T-helper 17 cell (primary cell): ENCODE results near the gene SAYSD1. TPM values are rescaled to one million over a fixed set of nuclear protein-coding genes. Genes with fewer than 3 reads are reported as not detected.

Experiments
- ATAC-seq: fragments of 150-1000 bp; cut with Tn5 transposase; 2 replicates; pipeline ENCODE4 v1.10.0; 2021; ENCODE audit warnings: mild to moderate bottlenecking, moderate library complexity
- DNase-seq, 3 donors: peaks; one replicate each; pipeline versions ENCODE4 v3.0.0 to v3.0.0-alpha.2; 2020 to 2021
- H3K9me3 ChIP-seq: one replicate; pipeline ENCODE4 v1.7.0; 2013; ENCODE audit warnings: low read length, mild to moderate bottlenecking; ENCODE audit not compliant: control insufficient read depth, poor library complexity, severe bottlenecking
- H3K27ac Mint-ChIP-seq: one replicate; pipeline ENCODE4 v1.8.0; 2022; ENCODE audit warnings: mild to moderate bottlenecking, moderate library complexity, mixed read lengths
- H3K27me3 Mint-ChIP-seq: one replicate; pipeline ENCODE4 v1.8.0; 2022; ENCODE audit warnings: mixed read lengths
- H3K36me3 Mint-ChIP-seq: one replicate; pipeline ENCODE4 v1.8.0; 2022; ENCODE audit warnings: low read depth, mixed read lengths
- H3K4me1 Mint-ChIP-seq: one replicate; pipeline ENCODE4 v1.8.0; 2022; ENCODE audit warnings: mild to moderate bottlenecking, mixed read lengths
- H3K4me3 Mint-ChIP-seq: one replicate; pipeline ENCODE4 v1.8.0; 2022; ENCODE audit warnings: mild to moderate bottlenecking, moderate library complexity, mixed read lengths
- total RNA-seq, 4 donors: library from RNA in 2 of 4; stranded (reverse) in 2 of 4; gene quantifications; one replicate each; pipeline ENCODE4 v1.2.3 and lab custom pipeline; 2022 to 2026

SAYSD1 gene
- total RNA-seq, 2 donors from 2014 or later: 12.1 to 16.0 TPM

DNA sequence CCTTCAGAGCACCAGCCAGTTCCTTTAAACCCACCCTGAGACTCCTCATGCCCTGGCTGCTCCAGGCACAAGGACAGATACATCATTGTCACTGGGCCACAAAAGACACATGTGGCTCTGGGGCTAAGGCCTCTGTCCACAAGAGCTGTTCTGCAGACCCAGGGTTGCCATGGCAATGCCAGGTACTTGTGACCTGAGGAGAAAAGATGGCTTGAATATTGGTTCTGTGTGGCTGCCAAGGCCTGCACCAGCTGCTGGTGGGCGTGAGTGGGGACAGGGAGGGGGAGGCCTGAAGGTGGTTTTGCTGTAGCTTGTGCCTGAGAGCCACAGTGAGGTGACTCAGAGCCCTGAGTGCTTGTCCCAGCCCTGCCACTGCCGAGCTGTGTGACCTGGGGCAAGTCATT lies 31.8 kb downstream of the SAYSD1 start:
- H3K4me1 Mint-ChIP-seq: peaks cover 2% of the 10 kb centered on the region
- H3K27ac Mint-ChIP-seq: no peak overlapping the region
- no peak overlapping the region for H3K4me3 Mint-ChIP-seq
- ATAC-seq: no peak
- H3K9me3 ChIP-seq: no peaks in the 10 kb centered on the region
- peaks cover 43% of the 10 kb centered on the region for H3K27me3 Mint-ChIP-seq
- H3K36me3 Mint-ChIP-seq: peaks cover 2% of the 10 kb centered on the region
- DNase-seq: no peak

GRCh38 chr6:39082310-39082709 lies 32.7 kb downstream of the SAYSD1 start:
- Mint-ChIP-seq H3K27ac (no peak overlapping the region), H3K36me3 (peaks cover 2% of the 10 kb centered on the region), H3K4me1 (peaks cover 2% of the 10 kb centered on the region), H3K27me3 (peaks cover 33% of the 10 kb centered on the region), H3K4me3 (no peak overlapping the region)
- H3K9me3 ChIP-seq: no peaks in the 10 kb centered on the region
- DNase-seq: no peak
- no peak for ATAC-seq

GRCh38 chr6:39080246-39080875 lies 34.6 kb downstream of the SAYSD1 start:
- DNase-seq (no peak), ATAC-seq (no peak)
- no peaks in the 10 kb centered on the region for H3K9me3 ChIP-seq
- Mint-ChIP-seq H3K4me3 (no peak overlapping the region), H3K36me3 (peaks cover 2% of the 10 kb centered on the region), H3K27me3 (peaks cover 16% of the 10 kb centered on the region), H3K27ac (no peak overlapping the region), H3K4me1 (peaks cover 2% of the 10 kb centered on the region)

DNA sequence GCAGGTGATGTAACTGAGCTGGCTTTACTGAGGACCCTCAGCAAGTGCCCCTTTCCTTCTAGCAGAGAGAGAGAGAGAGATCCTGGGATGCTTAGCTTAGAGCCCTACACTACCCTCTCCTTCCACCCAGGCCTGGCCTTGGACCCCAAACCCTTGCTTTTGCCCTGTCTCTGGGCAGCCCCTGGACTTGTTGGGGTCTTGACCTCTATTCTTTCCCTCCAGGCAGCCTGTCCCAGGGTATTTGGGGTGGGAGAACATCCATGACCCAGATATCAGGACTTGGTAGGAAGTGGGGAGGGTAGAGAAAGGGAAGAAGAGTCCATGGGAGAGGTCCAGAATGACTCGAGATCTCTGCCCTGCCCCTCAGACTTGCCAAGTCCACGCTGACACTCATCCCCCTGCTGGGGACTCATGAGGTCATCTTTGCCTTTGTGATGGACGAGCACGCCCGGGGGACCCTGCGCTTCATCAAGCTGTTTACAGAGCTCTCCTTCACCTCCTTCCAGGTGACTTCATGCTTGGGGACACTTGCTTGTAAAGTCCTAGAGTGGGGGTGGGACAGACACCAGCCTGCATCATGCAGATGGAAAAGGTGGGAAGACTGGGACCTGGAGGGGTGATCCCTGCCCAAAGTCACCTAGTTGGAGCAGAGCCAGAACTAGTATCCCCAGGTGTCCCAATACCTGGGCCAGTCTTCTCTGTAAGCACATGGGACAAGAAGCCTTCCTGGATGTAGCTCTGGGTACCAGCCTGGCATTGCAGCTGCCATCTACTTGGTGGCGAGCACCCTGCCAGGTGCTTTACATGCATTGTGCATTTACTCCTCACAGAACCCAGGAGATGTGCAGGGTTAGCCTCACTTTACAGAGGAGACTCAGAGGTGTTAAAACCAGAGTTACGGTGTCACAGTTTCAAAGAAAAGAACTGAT lies 35.5 kb downstream of the SAYSD1 start:
- Mint-ChIP-seq H3K4me1 (peaks cover 2% of the 10 kb centered on the region), H3K36me3 (peaks cover 6% of the 10 kb centered on the region), H3K27me3 (peaks cover 18% of the 10 kb centered on the region), H3K27ac (no peak overlapping the region), H3K4me3 (no peak overlapping the region)
- ATAC-seq: no peak
- H3K9me3 ChIP-seq: no peaks in the 10 kb centered on the region
- no peak for DNase-seq

DNA sequence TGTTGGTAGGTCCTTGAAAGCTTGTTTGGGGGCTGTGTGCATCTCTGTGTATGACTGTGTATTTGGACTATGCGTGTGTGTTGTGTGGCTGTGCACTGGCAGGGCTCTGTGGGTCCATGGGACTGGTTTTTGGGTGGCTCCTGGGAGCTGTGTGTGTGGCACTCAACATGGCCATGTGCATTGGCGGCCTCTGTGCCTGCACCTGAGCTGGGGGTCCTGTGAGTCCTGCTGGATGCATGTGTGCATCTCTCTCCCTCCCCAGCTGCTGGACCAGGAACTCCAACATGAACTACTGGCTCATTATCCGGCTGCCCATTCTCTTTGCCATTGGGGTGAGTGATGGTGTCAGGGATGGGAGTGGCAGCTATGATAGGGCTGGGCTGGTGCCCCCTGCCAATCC lies 36.3 kb downstream of the SAYSD1 start:
- H3K9me3 ChIP-seq: no peaks in the 10 kb centered on the region
- no peak overlapping the region for H3K4me3 Mint-ChIP-seq
- peaks cover 2% of the 10 kb centered on the region for H3K4me1 Mint-ChIP-seq
- ATAC-seq: no peak
- peaks cover 14% of the 10 kb centered on the region for H3K27me3 Mint-ChIP-seq
- no peak for DNase-seq
- peaks cover 7% of the 10 kb centered on the region for H3K36me3 Mint-ChIP-seq
- no peak overlapping the region for H3K27ac Mint-ChIP-seq

DNA sequence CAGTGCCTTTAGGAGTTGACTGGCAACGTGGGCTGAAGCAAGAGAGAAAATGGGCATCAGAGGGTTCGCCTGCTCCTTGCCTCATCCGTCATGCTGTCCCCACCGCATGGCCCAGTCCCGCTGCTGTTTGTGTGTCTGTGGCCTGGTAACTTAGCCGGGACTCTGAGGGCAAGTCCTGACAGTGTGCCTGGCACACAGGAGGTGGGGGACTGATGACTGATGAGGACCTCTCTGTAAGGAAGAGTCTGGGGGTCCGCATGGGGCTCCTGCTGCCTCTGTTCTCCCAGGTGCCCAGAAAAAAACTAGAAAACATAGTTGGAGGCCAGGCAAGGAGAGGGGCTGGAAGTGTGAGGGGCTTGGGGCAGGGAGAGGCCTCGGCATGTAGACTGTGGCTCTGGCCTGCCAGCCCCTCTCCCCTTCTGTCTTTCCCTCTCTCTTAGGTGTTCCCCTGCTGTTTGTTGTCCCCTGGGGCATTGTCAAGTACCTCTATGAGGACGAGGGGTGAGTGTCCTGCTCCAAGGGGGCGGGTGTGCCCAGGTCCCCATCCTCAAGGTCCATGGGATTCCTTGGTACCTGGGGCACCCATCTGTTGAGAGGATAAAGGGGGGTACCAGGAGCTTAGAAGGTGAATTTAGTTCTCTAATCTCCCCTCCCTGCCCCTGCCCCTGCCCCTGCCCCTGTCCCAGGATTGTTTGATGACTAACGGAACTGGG lies 36.9 kb downstream of the SAYSD1 start:
- ATAC-seq: no peak
- no peak for DNase-seq
- H3K27ac Mint-ChIP-seq: no peak overlapping the region
- H3K36me3 Mint-ChIP-seq: peaks cover 4% of the 10 kb centered on the region
- no peak overlapping the region for H3K4me3 Mint-ChIP-seq
- H3K4me1 Mint-ChIP-seq: no peaks in the 10 kb centered on the region
- no peaks in the 10 kb centered on the region for H3K9me3 ChIP-seq
- H3K27me3 Mint-ChIP-seq: peaks cover 8% of the 10 kb centered on the region

- ATAC-seq (no peak), DNase-seq (no peak)
- no peaks in the 10 kb centered on the region for H3K9me3 ChIP-seq
- Mint-ChIP-seq H3K27me3 (peaks cover 4% of the 10 kb centered on the region), H3K36me3 (peaks cover 4% of the 10 kb centered on the region), H3K4me1 (no peaks in the 10 kb centered on the region), H3K27ac (no peak overlapping the region), H3K4me3 (no peak overlapping the region)
Measured at GRCh38 chr6:39076623-39077535, 38.1 kb downstream of the SAYSD1 start.

GRCh38 chr6:39075807-39076622 lies 39.0 kb downstream of the SAYSD1 start:
- ATAC-seq (no peak), DNase-seq (no peak)
- H3K9me3 ChIP-seq: no peaks in the 10 kb centered on the region
- H3K4me1 Mint-ChIP-seq: no peaks in the 10 kb centered on the region
- H3K36me3 Mint-ChIP-seq: peaks cover 4% of the 10 kb centered on the region
- H3K27ac Mint-ChIP-seq: no peak overlapping the region
- no peak overlapping the region for H3K4me3 Mint-ChIP-seq
- H3K27me3 Mint-ChIP-seq: peaks cover 4% of the 10 kb centered on the region

- no peaks in the 10 kb centered on the region for H3K9me3 ChIP-seq
- ATAC-seq (no peak), DNase-seq (no peak)
- H3K4me3 Mint-ChIP-seq: no peak overlapping the region
- no peaks in the 10 kb centered on the region for H3K4me1 Mint-ChIP-seq
- H3K27me3 Mint-ChIP-seq: peaks cover 4% of the 10 kb centered on the region
- H3K36me3 Mint-ChIP-seq: peaks cover 4% of the 10 kb centered on the region
- peak overlapping the region; percentile 54 for H3K27ac Mint-ChIP-seq
Measured at GRCh38 chr6:39075010-39075686, 39.8 kb downstream of the SAYSD1 start.

- peaks cover 4% of the 10 kb centered on the region for H3K36me3 Mint-ChIP-seq
- H3K9me3 ChIP-seq: no peaks in the 10 kb centered on the region
- no peak overlapping the region for H3K4me3 Mint-ChIP-seq
- ATAC-seq (no peak), DNase-seq (no peak)
- no peaks in the 10 kb centered on the region for H3K4me1 Mint-ChIP-seq
- peaks cover 4% of the 10 kb centered on the region for H3K27me3 Mint-ChIP-seq
- H3K27ac Mint-ChIP-seq: peak overlapping the region; percentile 54
Measured at GRCh38 chr6:39074486-39074885, 40.5 kb downstream of the SAYSD1 start.

- no peaks in the 10 kb centered on the region for H3K9me3 ChIP-seq
- DNase-seq (no peak), ATAC-seq (no peak)
- Mint-ChIP-seq H3K27me3 (peaks cover 10% of the 10 kb centered on the region), H3K36me3 (peaks cover 4% of the 10 kb centered on the region), H3K4me3 (no peak overlapping the region), H3K27ac (no peak overlapping the region), H3K4me1 (no peaks in the 10 kb centered on the region)
Measured at GRCh38 chr6:39073471-39074355, 41.3 kb downstream of the SAYSD1 start.
